HG03135 (cell line): ENCODE results near the gene PSMA5.
"Not testable (repeated sequence)": the region's sequence is repeated elsewhere in the genome, so short reads cannot be mapped to it uniquely, and the experiment has no call there.

ENCODE experiments used
- ATAC-seq: cut with Tn5 transposase; IDR thresholded peaks from one replicate; pipeline ENCODE4 v1.9.1; 2021; ENCODE audit warnings: mild to moderate bottlenecking, moderate library complexity; ENCODE audit not compliant: unreplicated experiment

The PSMA5 gene

DNA sequence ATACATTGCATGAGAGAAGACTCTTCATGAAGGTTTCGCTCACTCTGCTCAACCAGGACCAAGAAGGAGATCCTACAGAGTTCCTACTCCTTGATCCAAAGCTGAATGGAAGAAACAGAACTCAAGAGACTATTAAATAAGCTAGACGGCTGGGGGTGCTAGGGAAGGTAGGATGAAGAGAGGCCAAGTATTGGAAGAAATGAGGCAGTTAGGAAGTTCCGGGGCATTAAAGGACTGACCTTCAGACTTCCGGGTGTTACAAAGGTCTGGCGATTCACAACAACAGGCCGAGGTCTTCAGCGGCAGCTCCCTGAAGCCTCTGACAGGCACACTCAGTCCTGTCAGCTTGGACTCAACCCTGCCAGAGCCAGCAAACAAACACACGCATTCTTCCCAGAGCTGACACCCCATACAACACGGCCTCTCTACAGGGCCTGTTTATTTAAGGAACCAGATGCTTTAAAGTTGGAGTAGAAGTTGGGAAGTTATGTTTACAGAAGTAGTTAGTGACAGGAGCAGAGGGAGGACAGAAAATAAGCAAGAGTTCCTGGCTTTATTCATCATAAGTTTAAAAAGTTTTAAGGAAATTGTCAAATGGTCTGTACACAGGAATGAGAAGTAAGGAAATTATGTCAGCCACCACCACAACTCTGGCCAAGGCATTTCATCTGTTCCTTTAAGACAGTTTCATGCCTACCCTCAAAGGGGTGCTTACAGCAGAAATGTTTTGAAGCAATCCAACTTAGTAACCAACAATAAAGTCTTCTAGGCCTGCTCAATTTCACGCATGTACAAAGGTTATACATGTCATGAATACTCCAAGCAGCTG, 33.2 kb downstream of the PSMA5 start:
- ATAC-seq, result no peak

- ATAC-seq, result peak; percentile 22
Observed at GRCh38 chr1:109392037-109392787, 34.0 kb downstream of the PSMA5 start.

DNA sequence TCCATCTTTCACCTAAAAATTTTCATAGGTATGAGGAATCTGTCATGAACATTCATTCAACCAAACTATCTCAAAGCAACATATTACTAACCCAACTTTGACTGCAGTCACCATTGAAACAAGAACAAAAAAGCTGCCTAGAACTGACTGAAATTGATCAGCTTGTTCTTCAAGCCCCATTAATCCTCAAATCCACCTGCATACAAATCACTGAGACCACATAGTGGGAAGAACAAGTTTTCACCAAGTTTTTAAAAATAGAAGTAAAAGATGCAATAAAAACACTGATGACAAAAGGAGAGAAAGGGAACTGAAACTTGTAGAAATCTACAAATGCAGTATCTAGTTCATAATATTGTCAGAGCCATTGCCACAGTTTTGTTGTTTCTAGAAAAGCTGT, 34.6 kb downstream of the PSMA5 start:
- ATAC-seq, result peak; percentile 53

DNA sequence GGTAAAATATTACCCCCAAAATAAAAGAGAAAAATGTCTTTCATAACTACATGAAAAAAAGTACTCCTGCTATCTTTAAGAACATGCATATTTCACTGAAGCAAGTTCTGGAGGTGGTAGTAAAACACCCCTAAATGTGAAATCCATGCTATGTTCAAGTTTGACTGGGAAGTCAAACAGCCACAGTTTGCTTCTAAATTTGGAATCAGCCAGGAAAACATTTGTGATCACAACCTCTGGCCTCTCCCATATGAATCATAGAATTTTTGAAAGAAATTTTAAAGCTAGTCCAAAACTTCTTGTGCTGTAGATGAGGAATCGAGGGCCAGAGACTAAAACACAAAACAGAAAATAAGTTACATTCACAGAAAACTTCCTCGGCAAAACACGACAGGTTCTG, 35.1 kb downstream of the PSMA5 start:
- ATAC-seq, result no peak

- ATAC-seq, result no peak
Observed at GRCh38 chr1:109389638-109390341, 36.5 kb downstream of the PSMA5 start.

DNA sequence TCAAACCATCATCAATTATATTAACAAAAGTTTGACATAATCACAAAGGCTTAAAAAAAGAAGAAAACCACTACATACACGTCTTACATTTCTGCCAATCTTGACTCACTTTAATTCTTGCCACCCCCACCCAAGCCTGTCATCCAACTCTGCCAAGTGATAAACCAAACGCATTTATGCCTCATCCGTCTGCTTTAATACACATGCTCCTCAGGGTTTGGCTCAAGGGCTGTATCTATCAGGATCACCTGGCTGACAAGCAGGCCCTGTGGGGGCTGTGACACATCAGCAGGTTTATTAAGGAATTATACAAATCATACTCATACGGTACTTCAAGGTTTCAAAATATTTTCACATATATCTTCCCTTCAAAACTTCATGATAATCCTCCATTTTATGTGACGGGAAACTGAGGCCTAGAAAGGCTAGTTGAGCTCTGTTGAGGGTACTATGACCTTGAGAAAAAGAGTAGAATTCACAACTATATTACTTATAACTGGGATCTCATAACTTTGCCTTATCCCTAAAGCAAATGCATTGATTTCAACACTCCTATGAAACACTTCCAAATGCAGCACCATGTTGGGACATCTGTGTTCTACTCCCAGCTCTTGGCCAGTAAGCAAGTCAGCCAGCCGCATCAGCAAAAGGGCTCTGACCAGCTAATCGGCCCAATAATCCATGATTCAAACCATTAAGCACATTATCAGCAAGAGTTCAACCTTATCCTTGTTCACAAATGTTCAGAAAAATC, 37.2 kb downstream of the PSMA5 start:
- no peak for ATAC-seq

DNA sequence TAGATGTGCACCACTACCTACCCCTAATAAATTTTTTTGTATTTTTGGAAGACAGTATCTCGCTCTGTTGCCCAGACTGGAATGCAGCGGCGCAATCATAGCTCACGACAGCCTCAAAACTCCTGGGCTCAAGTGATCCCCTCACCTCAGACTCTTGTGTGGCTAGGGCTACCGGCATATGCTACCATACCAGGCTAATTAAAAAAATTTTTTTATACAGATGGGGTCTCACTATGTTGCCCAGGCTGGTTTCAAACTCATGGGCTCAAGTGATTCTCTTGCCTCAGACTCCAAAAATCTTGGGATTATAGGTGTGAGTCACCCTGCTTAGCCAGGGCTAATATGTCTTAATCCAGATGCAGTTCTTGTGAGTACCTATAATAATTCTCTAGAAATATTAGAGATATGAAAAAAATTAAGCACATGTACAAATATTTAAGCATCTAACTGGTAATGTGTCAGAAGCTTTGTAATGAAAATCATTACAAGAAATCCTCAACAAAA, 38.0 kb downstream of the PSMA5 start:
- ATAC-seq, result no peak

DNA sequence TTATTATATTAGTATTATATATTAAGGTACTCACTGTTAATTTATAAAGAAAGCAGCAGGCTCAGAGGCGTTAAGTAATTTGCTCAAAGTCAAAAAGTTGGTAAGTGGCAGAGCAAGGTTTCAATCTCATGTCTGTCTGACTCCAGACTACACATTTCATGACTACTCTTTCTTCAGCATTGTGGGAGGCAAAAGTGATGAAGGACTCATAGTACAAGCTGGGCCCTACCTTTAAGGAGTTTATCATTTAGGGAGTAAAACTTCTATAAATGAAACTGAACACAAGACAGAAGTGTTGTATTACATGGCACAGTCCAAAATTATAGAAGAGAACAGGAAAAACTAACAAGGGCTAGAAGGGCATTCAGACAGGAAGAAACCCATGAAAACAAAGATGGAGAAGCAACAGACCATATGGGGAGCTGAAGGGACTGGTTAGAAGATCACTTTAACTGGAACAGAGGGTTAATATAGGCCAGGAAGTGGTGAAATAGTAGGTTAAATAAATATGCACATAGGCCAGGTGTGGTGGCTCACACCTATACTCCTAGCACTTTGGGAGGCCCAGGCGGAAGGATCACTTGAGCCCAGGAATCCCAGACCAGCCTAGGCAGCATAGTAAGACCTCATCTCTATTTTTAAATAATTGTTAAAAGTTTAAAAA, 40.1 kb downstream of the PSMA5 start:
- no peak for ATAC-seq

DNA sequence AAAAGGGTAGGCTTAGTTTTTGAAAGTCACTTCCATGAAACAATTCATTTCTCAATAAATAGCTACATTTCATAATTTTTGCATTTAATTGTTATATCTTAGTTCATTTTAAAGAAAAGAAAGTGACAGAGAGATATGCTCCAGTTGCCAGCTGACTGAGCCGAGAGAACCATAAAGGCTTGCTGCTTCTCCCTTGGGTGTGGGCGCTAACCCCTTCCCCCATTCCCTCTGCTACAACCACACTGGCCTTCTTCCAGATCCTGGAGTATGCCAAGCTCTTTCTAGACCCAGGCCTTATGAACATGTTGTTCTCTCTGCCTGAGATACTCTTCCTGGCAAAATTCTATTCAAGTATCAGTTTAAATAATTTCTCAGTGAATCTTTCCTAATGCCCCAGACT, 40.8 kb downstream of the PSMA5 start:
- no peak for ATAC-seq

- ATAC-seq, result no peak
Observed at GRCh38 chr1:109383854-109384253, 42.4 kb downstream of the PSMA5 start.

GRCh38 chr1:109383087-109383779, 43.0 kb downstream of the PSMA5 start:
- no peak for ATAC-seq

DNA sequence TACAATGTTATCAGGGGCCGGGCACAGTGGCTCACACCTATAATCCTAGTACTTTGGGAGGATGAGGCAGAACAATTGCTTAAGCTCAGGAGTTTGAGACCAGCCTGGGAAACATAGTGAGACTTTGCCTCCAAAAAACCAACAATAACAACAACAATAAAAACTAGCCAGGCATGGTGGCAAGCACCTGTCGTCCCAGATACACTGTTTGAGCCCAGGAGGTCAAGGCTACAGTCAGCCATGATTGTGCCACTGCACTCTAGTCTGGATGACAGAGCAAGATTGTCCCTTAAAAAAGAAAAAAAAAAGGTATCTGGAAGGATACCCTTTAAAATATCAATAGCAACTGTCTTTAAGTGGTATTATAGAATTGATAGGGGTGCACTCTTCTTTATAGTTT, 44.7 kb downstream of the PSMA5 start:
- no peak for ATAC-seq

GRCh38 chr1:109379907-109380306, 46.3 kb downstream of the PSMA5 start:
- ATAC-seq, result no peak

- ATAC-seq, result no peak
Observed at GRCh38 chr1:109379422-109379821, 46.8 kb downstream of the PSMA5 start.

GRCh38 chr1:109377698-109378097, 48.5 kb downstream of the PSMA5 start:
- no peak for ATAC-seq

GRCh38 chr1:109373696-109374095, 52.6 kb downstream of the PSMA5 start:
- ATAC-seq, result not testable (repeated sequence)

DNA sequence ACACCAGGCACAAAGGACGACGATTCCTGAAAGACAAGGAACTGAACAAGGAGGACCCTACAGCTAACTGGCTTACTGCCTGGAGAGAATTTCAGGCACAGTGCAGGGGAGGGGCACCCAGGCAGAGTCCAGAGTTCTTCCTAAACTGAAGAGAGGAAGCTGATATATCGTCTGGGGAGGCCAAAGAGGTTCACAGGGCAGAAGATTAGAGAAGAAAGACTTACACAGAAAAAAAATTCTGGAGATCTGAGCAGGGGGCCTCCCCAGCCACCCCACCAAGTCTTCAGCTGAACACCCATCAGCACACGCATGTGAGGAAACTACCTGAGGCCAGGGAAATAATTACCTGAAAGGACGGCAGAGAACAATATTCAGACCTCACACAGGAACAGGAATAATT, 53.1 kb downstream of the PSMA5 start:
- ATAC-seq, result no peak

DNA sequence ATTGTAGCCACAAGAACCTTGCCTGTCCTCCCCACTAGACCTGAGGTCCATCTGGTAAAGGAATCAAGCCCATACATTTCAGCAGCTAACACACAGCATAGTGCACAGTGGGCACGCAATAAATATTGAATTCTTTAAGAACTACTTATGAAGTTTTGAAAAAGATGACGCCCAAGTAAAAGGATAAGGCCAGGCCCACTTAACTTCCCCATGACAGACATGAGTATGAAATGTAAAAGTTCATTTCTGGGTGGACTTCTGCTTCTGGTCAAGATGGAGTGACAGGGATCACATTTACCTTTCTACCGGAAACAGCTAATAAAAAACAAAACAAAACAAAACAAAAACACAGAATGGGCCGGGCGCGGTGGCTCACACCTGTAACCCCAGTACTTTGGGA, 54.0 kb downstream of the PSMA5 start:
- no peak for ATAC-seq

DNA sequence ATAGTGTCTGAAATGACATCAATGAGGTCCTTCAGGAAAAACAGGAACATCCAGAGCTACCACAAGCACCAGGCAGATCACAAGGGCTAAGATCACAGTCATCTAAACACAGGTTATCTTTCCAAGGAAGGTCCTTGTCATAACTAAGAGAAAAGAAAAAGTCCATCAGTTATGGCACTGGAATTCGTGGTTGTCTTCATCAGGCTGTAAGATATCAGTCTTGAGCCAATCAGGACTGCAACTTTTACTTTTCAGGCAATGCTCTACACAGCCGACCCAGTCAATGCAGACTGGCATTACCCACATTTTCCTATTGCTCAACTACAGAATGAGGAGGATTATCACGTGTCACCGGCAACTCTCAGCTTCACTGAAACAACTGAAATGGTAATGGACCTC, 54.9 kb downstream of the PSMA5 start:
- ATAC-seq, result no peak
